K562 (cell line): ENCODE data around the gene SLC4A1. TPM values are rescaled to one million over a fixed set of nuclear protein-coding genes. Genes with fewer than 3 reads are reported as not detected.
A peak's percentile ranks its signal among the peaks of the same experiment; 100 is the strongest.

Experiments
- ADNP ChIP-seq: fragments of 200-800 bp; sonication (Bioruptor generic); IDR thresholded peaks from 2 replicates; pipeline ENCODE4 v1.6.1; 2016; ENCODE audit warnings: missing genetic modification characterization, missing compliant biosample characterization
- CC2D1A ChIP-seq: fragments of 450-650 bp; IDR thresholded peaks from 2 replicates; pipeline ENCODE4 v1.6.1; 2017; ENCODE audit warnings: mild to moderate bottlenecking
- CREM ChIP-seq: IDR thresholded peaks from 2 replicates; pipeline ENCODE4 v1.6.1; 2014; ENCODE audit warnings: antibody characterized with exemption, low read depth
- HNRNPK ChIP-seq: fragments of 200-400 bp; formaldehyde crosslinking; IDR thresholded peaks from one replicate; pipeline ENCODE4 v1.6.1; 2018; ENCODE audit warnings: mild to moderate bottlenecking, low read depth, low read length; ENCODE audit not compliant: poor library complexity, severe bottlenecking
- MAX ChIP-seq: sonication (generic); formaldehyde crosslinking; IDR thresholded peaks from 2 replicates; pipeline ENCODE4 v1.9.0; 2022; ENCODE audit warnings: mild to moderate bottlenecking, missing genetic modification reagents
- MYBL2 ChIP-seq, 2 experiments: fragments of 450-650 bp in 1 of 2; sonication (generic) in 1 of 2; formaldehyde crosslinking in 1 of 2; IDR thresholded peaks; 2 replicates each; pipeline versions ENCODE4 v1.6.1 to v1.8.1; 2017 to 2022; ENCODE audit warnings: borderline replicate concordance in 1 of 2, inconsistent platforms in 1 of 2, low read depth in 1 of 2, mild to moderate bottlenecking in 1 of 2, missing genetic modification reagents in 1 of 2, moderate library complexity in 1 of 2
- PKNOX1 ChIP-seq: fragments of 450-650 bp; IDR thresholded peaks from 2 replicates; pipeline ENCODE4 v1.6.1; 2016
- RAD21 ChIP-seq, 2 experiments: fragments of 250-450 bp in 1 of 2; fragments of 450-650 bp in 1 of 2; sonication (Bioruptor Pico) in 1 of 2; formaldehyde crosslinking in 1 of 2; IDR thresholded peaks in 1 of 2; conservative IDR thresholded peaks in 1 of 2; 2 replicates each; pipeline versions ENCODE4 v1.4.0 to v1.8.0; 2020 to 2022; ENCODE audit warnings: mild to moderate bottlenecking in 2 of 2, moderate library complexity in 1 of 2
- SMARCA5 ChIP-seq: fragments of 450-650 bp; IDR thresholded peaks from 2 replicates; pipeline ENCODE4 v1.6.1; 2016
- SPI1 ChIP-seq: IDR thresholded peaks from 2 replicates; pipeline ENCODE4 v1.6.1; 2011; ENCODE audit warnings: low read depth, low read length, control low read depth, borderline replicate concordance
- ZNF354B ChIP-seq: fragments of 250-450 bp; sonication (Bioruptor Pico); IDR thresholded peaks from 2 replicates; pipeline ENCODE4 v1.4.0; 2020
- ZNF551 ChIP-seq: fragments of 250-450 bp; sonication (Bioruptor Pico); IDR thresholded peaks from 2 replicates; pipeline ENCODE4 v1.5.0; 2021; ENCODE audit warnings: mild to moderate bottlenecking, moderate library complexity
- ZNF561 ChIP-seq: fragments of 450-650 bp; formaldehyde crosslinking; conservative IDR thresholded peaks from 2 replicates; pipeline ENCODE4 v1.4.0; 2020; ENCODE audit warnings: mild to moderate bottlenecking, moderate library complexity
- polyA plus RNA-seq, 8 experiments: library from polyadenylated mRNA; depleted of rRNA in 4 of 8; stranded (reverse) in 5 of 8; unstranded in 3 of 8; fragments of >200 nt; fragmentation: Nextera tagmentation in 2 of 8; fragmentation: Illumina TruSeq in 1 of 8; extraction: Ambion mirVana in 2 of 8; extraction: Trizol in 1 of 8; gene quantifications; 2 replicates each; pipeline versions ENCODE4 v1.2.1 to v1.2.3, GENCODE V29; 2011 to 2014; ENCODE audit warnings: inconsistent platforms in 1 of 8, missing spikeins in 1 of 8
- total RNA-seq, 7 experiments: library from RNA; depleted of rRNA in 6 of 7; stranded (reverse); fragments of >200 nt in 6 of 7; fragmentation: Illumina TruSeq in 2 of 7; extraction: Trizol in 2 of 7; gene quantifications; 2 replicates each; pipeline versions ENCODE4 v1.2.1 to v1.2.3, GENCODE V29; 2011 to 2021; ENCODE audit warnings: low replicate concordance in 1 of 7
- TF ChIP-seq, protein P1 (sequence below), 2 experiments: IDR thresholded peaks; 2 replicates each; pipeline ENCODE4 v1.6.1; 2011; ENCODE audit warnings: borderline replicate concordance in 1 of 2, control low read depth in 1 of 2, low read depth in 1 of 2, low read length in 1 of 2, mild to moderate bottlenecking in 1 of 2, mixed read lengths in 1 of 2, moderate library complexity in 1 of 2; ENCODE audit not compliant: insufficient read depth in 1 of 2, insufficient read length in 1 of 2, poor library complexity in 1 of 2, severe bottlenecking in 1 of 2; ENCODE audit errors: extremely low read depth in 1 of 2
- TF ChIP-seq, protein P2 (sequence below): fragments of 450-650 bp; formaldehyde crosslinking; IDR thresholded peaks from 2 replicates; pipeline ENCODE4 v1.4.0; 2022; ENCODE audit warnings: missing genetic modification characterization
- TF ChIP-seq, protein P3 (sequence below), 3 experiments: fragments of 200-800 bp in 1 of 3; fragments of 250-450 bp in 1 of 3; fragments of 450-650 bp in 1 of 3; sonication (Bioruptor Pico) in 1 of 3; sonication (Bioruptor generic) in 1 of 3; formaldehyde crosslinking in 1 of 3; IDR thresholded peaks; 2 replicates each; pipeline versions ENCODE4 v1.6.1 to v1.8.0; 2016 to 2022; ENCODE audit warnings: mild to moderate bottlenecking in 2 of 3, missing genetic modification characterization in 2 of 3, missing compliant biosample characterization in 1 of 3, moderate library complexity in 1 of 3

The SLC4A1 gene
- total and polyA plus RNA-seq, 9 of the 15 experiments (the other 6 are each of a cell fraction or from before 2014, with no cell fraction given): 0.14 to 1.00 (median 0.53) TPM

- TF ChIP-seq MYBL2 (IDR thresholded peaks at IDR 0.05; ENCODE audit: low read depth) (no peak), MYBL2 (CRISPR knock-in tag; IDR thresholded peaks at IDR 0.05; ENCODE audit: borderline replicate concordance) (no peak), RAD21 (CRISPR knock-in tag; conservative IDR thresholded peaks at IDR 0.05 in 1 of 2, IDR thresholded peaks at IDR 0.05 in 1 of 2) (peak in 1 of 2 experiments; percentile 44; a peak in 3 of 4 replicates), SPI1 (peak; percentile 72), MAX (CRISPR knock-in tag) (peak; percentile 20; the same call in 1 of the 2 replicates), ZNF561 (CRISPR knock-in tag) (no peak), ZNF551 (no peak), PKNOX1 (peak; percentile 77), SMARCA5 (0 out of 2 replicates have a peak, but pooled peaks have one; percentile 18), CC2D1A (peak; percentile 7; the same call in 1 of the 2 replicates), HNRNPK (no peak), ZNF354B (CRISPR knock-in tag) (no peak), CREM (0 out of 2 replicates have a peak, but pooled peaks have one; percentile 10), ADNP (no peak)
- TF ChIP-seq, protein P1, sequence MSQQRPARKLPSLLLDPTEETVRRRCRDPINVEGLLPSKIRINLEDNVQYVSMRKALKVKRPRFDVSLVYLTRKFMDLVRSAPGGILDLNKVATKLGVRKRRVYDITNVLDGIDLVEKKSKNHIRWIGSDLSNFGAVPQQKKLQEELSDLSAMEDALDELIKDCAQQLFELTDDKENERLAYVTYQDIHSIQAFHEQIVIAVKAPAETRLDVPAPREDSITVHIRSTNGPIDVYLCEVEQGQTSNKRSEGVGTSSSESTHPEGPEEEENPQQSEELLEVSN (IDR thresholded peaks at IDR 0.05; ENCODE audit: borderline replicate concordance in 1 of 2, extremely low read depth in 1 of 2, insufficient read depth in 1 of 2, insufficient read length in 1 of 2, low read depth in 1 of 2, low read length in 1 of 2, poor library complexity in 1 of 2, severe bottlenecking in 1 of 2): no peak
- TF ChIP-seq, protein P2, sequence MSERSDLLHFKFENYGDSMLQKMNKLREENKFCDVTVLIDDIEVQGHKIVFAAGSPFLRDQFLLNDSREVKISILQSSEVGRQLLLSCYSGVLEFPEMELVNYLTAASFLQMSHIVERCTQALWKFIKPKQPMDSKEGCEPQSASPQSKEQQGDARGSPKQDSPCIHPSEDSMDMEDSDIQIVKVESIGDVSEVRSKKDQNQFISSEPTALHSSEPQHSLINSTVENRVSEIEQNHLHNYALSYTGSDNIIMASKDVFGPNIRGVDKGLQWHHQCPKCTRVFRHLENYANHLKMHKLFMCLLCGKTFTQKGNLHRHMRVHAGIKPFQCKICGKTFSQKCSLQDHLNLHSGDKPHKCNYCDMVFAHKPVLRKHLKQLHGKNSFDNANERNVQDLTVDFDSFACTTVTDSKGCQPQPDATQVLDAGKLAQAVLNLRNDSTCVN (CRISPR knock-in tag): no peak
- TF ChIP-seq, protein P3, sequence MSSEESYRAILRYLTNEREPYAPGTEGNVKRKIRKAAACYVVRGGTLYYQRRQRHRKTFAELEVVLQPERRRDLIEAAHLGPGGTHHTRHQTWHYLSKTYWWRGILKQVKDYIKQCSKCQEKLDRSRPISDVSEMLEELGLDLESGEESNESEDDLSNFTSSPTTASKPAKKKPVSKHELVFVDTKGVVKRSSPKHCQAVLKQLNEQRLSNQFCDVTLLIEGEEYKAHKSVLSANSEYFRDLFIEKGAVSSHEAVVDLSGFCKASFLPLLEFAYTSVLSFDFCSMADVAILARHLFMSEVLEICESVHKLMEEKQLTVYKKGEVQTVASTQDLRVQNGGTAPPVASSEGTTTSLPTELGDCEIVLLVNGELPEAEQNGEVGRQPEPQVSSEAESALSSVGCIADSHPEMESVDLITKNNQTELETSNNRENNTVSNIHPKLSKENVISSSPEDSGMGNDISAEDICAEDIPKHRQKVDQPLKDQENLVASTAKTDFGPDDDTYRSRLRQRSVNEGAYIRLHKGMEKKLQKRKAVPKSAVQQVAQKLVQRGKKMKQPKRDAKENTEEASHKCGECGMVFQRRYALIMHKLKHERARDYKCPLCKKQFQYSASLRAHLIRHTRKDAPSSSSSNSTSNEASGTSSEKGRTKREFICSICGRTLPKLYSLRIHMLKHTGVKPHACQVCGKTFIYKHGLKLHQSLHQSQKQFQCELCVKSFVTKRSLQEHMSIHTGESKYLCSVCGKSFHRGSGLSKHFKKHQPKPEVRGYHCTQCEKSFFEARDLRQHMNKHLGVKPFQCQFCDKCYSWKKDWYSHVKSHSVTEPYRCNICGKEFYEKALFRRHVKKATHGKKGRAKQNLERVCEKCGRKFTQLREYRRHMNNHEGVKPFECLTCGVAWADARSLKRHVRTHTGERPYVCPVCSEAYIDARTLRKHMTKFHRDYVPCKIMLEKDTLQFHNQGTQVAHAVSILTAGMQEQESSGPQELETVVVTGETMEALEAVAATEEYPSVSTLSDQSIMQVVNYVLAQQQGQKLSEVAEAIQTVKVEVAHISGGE (CRISPR knock-in tag; IDR thresholded peaks at IDR 0.05): no peak
Measured at GRCh38 chr17:44203731-44204440, 64.0 kb downstream of the SLC4A1 start (continued).
